Chondrocyte (in vitro differentiated cells): ENCODE results near the gene PDZD7. TPM values are rescaled to one million over a fixed set of nuclear protein-coding genes. Genes with fewer than 3 reads are reported as not detected.
A peak's percentile ranks its signal among the peaks of the same experiment; 100 is the strongest.

Experiments
- DNase-seq: peaks from one replicate; pipeline ENCODE4 v3.0.0; 2021; ENCODE audit warnings: mixed read lengths, low spot score
- H3K27ac Mint-ChIP-seq: one replicate; pipeline ENCODE4 v1.8.0; 2021; ENCODE audit warnings: mild to moderate bottlenecking, moderate library complexity, mixed read lengths; ENCODE audit not compliant: unreplicated experiment
- H3K27me3 Mint-ChIP-seq: 2 replicates; pipeline ENCODE4 v1.8.0; 2021; ENCODE audit warnings: low read depth, mixed read lengths
- H3K36me3 Mint-ChIP-seq: 2 replicates; pipeline ENCODE4 v1.8.0; 2021; ENCODE audit warnings: low read depth, mixed read lengths
- H3K4me1 Mint-ChIP-seq: 2 replicates; pipeline ENCODE4 v1.8.0; 2021; ENCODE audit warnings: low read depth, mild to moderate bottlenecking, mixed read lengths
- H3K4me3 Mint-ChIP-seq: one replicate; pipeline ENCODE4 v1.8.0; 2021; ENCODE audit warnings: mild to moderate bottlenecking, moderate library complexity, mixed read lengths; ENCODE audit not compliant: unreplicated experiment
- H3K9me3 Mint-ChIP-seq: 2 replicates; pipeline ENCODE4 v1.8.0; 2021; ENCODE audit warnings: low read depth, mixed read lengths
- total RNA-seq: library from RNA; stranded (reverse); gene quantifications from 3 replicates; pipeline ENCODE4 v1.2.1, GENCODE V29; 2021
- TF ChIP-seq, protein P1 (sequence below): fragments of 200-600 bp; sonication (generic); IDR thresholded peaks from 2 replicates; pipeline ENCODE4 v1.5.0; 2021; ENCODE audit warnings: antibody characterized with exemption, mild to moderate bottlenecking, moderate library complexity

PDZD7 gene
- total RNA-seq, 1 donor from 2014 or later, result 1.8 TPM

DNA sequence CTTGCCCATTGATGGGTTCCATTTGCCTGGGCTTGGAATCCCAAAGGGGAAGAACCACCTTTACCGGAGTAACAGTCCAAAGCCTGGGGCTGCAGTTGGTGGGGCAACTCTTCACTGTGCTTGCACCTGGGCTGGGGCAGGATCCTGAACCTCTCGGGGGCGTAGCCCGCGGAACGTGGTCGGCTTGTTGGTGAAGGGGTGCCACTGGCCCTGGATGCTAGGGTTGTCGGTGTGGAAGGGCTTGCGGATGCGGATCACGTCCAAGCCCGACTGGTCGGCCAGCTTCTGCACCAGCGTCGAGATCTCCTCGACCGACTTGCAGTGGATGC is 44.3 kb downstream of the PDZD7 start:
- peaks cover 27% of the 10 kb centered on the region for H3K4me1 Mint-ChIP-seq
- peaks cover 13% of the 10 kb centered on the region for H3K36me3 Mint-ChIP-seq
- H3K4me3 Mint-ChIP-seq, result peak overlapping the region; percentile 100
- TF ChIP-seq, protein P1, sequence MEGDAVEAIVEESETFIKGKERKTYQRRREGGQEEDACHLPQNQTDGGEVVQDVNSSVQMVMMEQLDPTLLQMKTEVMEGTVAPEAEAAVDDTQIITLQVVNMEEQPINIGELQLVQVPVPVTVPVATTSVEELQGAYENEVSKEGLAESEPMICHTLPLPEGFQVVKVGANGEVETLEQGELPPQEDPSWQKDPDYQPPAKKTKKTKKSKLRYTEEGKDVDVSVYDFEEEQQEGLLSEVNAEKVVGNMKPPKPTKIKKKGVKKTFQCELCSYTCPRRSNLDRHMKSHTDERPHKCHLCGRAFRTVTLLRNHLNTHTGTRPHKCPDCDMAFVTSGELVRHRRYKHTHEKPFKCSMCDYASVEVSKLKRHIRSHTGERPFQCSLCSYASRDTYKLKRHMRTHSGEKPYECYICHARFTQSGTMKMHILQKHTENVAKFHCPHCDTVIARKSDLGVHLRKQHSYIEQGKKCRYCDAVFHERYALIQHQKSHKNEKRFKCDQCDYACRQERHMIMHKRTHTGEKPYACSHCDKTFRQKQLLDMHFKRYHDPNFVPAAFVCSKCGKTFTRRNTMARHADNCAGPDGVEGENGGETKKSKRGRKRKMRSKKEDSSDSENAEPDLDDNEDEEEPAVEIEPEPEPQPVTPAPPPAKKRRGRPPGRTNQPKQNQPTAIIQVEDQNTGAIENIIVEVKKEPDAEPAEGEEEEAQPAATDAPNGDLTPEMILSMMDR, result no peak
- no peak for DNase-seq
- H3K27me3 Mint-ChIP-seq, result no peaks in the 10 kb centered on the region
- H3K9me3 Mint-ChIP-seq, result no peaks in the 10 kb centered on the region
- peak overlapping the region; percentile 96 for H3K27ac Mint-ChIP-seq

DNA sequence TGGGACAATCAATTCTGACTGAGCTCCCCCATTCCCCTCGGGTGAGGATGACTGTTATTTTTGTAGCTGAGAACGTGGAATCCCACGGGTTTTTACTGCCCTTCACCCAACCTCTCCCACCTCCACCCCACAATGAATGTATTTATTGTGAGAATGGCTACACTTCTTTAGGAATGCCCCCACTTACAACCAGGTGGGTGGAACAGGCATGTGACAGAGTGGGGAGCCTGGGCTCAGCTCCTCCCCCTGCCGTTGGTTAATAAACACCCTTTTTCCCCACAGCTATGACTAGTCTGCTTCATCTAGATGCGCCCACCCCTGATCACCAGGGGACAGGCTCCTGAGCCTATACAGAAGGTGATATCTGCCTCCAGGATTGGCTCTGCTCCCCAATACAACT is 45.6 kb downstream of the PDZD7 start:
- H3K27me3 Mint-ChIP-seq, result no peaks in the 10 kb centered on the region
- DNase-seq, result peak; percentile 53
- no peaks in the 10 kb centered on the region for H3K9me3 Mint-ChIP-seq
- H3K27ac Mint-ChIP-seq, result no peak overlapping the region
- no peak overlapping the region for H3K4me3 Mint-ChIP-seq
- H3K4me1 Mint-ChIP-seq, result peaks cover 27% of the 10 kb centered on the region
- TF ChIP-seq, protein P1, result no peak
- H3K36me3 Mint-ChIP-seq, result peaks cover 5% of the 10 kb centered on the region

DNA sequence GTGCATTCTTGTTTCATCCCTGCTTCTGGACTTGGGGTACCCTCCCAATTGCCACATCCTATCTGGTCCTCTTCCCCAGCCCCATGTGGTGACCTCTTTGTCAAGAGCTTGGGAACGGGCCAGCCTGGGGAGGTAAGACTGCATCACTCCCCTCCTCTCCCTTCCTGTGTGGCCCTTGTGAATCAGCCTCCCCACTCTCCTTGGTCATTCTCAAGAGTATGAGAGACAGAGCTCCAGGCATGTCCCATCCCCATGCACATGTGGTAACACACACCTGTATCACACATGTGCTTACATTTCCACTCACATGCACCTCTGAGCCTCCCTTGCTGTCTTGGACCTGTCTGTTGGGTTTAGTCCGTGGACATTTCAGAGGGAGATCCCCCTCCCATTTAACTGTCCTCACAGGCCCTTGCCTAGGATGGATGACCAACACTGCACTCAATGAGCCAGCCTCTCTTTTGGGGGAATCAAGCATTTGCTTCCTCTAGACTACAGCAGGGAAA is 46.2 kb downstream of the PDZD7 start:
- Mint-ChIP-seq H3K4me3 (no peak overlapping the region), H3K27me3 (no peaks in the 10 kb centered on the region), H3K4me1 (peaks cover 27% of the 10 kb centered on the region), H3K9me3 (no peaks in the 10 kb centered on the region), H3K36me3 (peaks cover 4% of the 10 kb centered on the region), H3K27ac (no peak overlapping the region)
- peak; percentile 54 for DNase-seq
- TF ChIP-seq, protein P1, result no peak

DNA sequence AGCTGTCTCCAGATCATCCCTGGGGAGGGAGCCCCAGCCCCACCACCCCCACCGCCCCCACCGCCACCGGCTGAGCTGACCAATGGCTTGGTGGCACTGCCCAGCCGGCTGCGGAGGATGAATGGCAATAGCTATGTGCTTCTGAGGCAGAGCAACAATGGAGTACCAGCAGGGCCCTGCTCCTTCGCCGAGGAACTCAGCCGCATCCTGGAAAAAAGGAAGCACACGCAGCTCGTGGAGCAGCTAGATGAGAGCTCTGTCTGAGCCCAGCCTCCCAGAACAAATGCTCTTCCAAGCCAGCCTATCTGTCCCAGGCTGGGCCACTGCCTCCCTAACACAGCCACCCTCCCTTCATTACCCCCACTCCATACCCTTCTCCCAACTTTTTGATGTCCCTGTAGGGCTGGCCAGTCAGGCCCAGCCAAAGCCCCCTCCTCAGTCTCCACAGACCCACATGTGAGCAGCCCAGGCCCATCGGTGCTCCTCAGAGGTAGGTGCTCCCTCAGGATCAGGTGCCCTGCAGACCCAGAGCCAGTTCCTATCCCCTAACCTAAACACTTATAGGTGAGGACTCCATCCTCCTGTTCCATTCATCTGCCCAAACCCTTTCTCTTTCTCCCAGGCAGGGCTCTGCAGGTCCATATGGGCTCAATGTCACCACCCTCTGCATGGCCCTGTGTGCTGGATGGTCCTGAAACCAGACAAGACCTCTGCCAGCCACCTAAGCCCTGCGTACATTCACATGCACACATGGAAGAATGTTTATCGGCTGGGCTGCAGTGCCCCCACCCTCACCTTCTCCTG is 46.9 kb downstream of the PDZD7 start:
- Mint-ChIP-seq H3K4me1 (peaks cover 27% of the 10 kb centered on the region), H3K4me3 (no peak overlapping the region), H3K27ac (no peak overlapping the region), H3K9me3 (no peaks in the 10 kb centered on the region), H3K27me3 (no peaks in the 10 kb centered on the region), H3K36me3 (peaks cover 5% of the 10 kb centered on the region)
- DNase-seq, result peak; percentile 63
- TF ChIP-seq, protein P1, result no peak

DNA sequence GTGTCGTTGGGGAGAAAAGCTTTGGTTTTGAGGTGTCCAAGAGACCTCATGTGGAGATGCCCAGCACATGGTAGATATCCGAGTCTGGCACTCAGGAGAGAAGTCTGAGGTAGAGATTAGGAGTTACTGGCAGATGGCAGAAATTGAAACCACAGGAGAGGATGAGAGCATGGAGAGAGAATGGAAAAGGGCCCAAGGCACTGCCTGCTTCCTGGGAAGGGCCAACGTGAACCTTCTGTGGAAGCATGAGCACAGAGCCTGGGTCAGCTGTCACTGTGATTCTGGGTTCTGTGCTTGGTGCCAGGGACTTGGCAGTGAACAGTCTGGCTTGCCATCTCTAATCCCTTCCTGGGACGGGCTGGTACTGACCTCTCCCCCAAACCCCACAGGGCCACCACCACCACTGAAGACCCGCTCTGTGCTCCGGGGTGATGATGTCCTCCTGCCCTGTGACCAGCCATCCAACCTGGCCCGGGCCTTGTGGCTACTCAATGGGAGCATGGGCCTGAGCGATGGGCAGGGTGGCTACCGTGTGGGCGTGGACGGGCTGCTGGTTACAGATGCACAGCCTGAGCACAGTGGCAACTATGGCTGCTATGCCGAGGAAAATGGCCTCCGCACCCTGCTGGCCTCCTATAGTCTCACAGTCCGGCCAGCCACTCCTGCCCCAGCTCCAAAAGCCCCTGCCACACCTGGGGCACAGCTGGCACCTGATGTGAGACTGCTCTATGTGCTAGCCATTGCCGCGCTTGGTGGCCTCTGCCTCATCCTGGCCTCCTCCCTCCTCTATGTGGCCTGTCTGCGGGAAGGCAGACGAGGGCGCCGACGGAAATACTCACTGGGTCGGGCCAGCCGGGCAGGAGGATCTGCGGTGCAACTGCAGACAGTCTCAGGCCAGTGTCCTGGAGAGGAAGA is 47.8 kb downstream of the PDZD7 start:
- peaks cover 6% of the 10 kb centered on the region for H3K36me3 Mint-ChIP-seq
- no peak overlapping the region for H3K27ac Mint-ChIP-seq
- H3K27me3 Mint-ChIP-seq, result no peaks in the 10 kb centered on the region
- DNase-seq, result peak; percentile 88
- H3K4me1 Mint-ChIP-seq, result peaks cover 26% of the 10 kb centered on the region
- no peaks in the 10 kb centered on the region for H3K9me3 Mint-ChIP-seq
- TF ChIP-seq, protein P1, result no peak
- no peak overlapping the region for H3K4me3 Mint-ChIP-seq
